Measurements from ENCODE around the gene TCEA2. TPM values are rescaled to one million over a fixed set of nuclear protein-coding genes. Genes with fewer than 3 reads are reported as not detected.
"Not testable (repeated sequence)": the region's sequence is repeated elsewhere in the genome, so short reads cannot be mapped to it uniquely, and the experiment has no call there.

The TCEA2 gene
- total and polyA plus RNA-seq, 2 donors from 2014 or later: 53.8 to 90.9 TPM

- no peak overlapping the region for H3K4me3 ChIP-seq (ENCODE audit: low read length in 3 of 3)
- peaks cover 0 to 4% (median 0%) of the 10 kb centered on the region in 3 donors for H3K4me1 ChIP-seq (ENCODE audit: control insufficient read depth in 2 of 3, insufficient read depth in 2 of 3, low read depth in 1 of 3, low read length in 3 of 3)
- no peaks in the 10 kb centered on the region for H3K9me3 ChIP-seq (ENCODE audit: control insufficient read depth in 2 of 3, insufficient read depth in 1 of 3, low read length in 3 of 3)
These were observed 52.3 kb downstream of the TCEA2 start for GRCh38 chr20:64115171-64115911.

GRCh38 chr20:64116016-64116415, 53.0 kb downstream of the TCEA2 start:
- Histone ChIP-seq H3K4me1 (ENCODE audit: control insufficient read depth in 2 of 3, insufficient read depth in 2 of 3, low read depth in 1 of 3, low read length in 3 of 3) (peaks cover 0 to 6% (median 0%) of the 10 kb centered on the region in 3 donors), H3K9me3 (ENCODE audit: control insufficient read depth in 2 of 3, insufficient read depth in 1 of 3, low read length in 3 of 3) (no peaks in the 10 kb centered on the region), H3K27ac (ENCODE audit: low read depth in 2 of 2, low read length in 2 of 2) (no peak overlapping the region), H3K9ac (ENCODE audit: low read length in 3 of 3) (no peak overlapping the region), H3K4me3 (ENCODE audit: low read length in 3 of 3) (no peak overlapping the region), H3K27me3 (ENCODE audit: control insufficient read depth, insufficient read depth, low read length) (no peaks in the 10 kb centered on the region), H3K36me3 (ENCODE audit: control insufficient read depth in 2 of 3, insufficient read depth in 3 of 3, low read length in 3 of 3) (no peaks in the 10 kb centered on the region)
- intact Hi-C loops (cut with DNase I): no loop called here
- peak in 1 of 5 donors; percentile 69 for DNase-seq
- no peak for FAIRE-seq
- no peak for TF ChIP-seq CTCF (IDR thresholded peaks at IDR 0.05; ENCODE audit: borderline replicate concordance, extremely low read depth, insufficient read depth)

More at GRCh38 chr20:64115171-64115911, 52.3 kb downstream of the TCEA2 start:
- no peaks in the 10 kb centered on the region for H3K27me3 ChIP-seq (ENCODE audit: control insufficient read depth, insufficient read depth, low read length)
- intact Hi-C loops (cut with DNase I): no loop called here
- peak in 1 of 5 donors; percentile 61 for DNase-seq
- no peak for TF ChIP-seq CTCF (IDR thresholded peaks at IDR 0.05; ENCODE audit: borderline replicate concordance, extremely low read depth, insufficient read depth)
- H3K27ac ChIP-seq (ENCODE audit: low read depth in 2 of 2, low read length in 2 of 2): no peak overlapping the region
- no peaks in the 10 kb centered on the region for H3K36me3 ChIP-seq (ENCODE audit: control insufficient read depth in 2 of 3, insufficient read depth in 3 of 3, low read length in 3 of 3)
- H3K9ac ChIP-seq (ENCODE audit: low read length in 3 of 3): no peak overlapping the region
- FAIRE-seq: no peak

- no peaks in the 10 kb centered on the region for H3K27me3 ChIP-seq (ENCODE audit: control insufficient read depth, insufficient read depth, low read length)
- DNase-seq (peak in 1 of 5 donors; percentile 64), FAIRE-seq (no peak)
- no peak for TF ChIP-seq CTCF (IDR thresholded peaks at IDR 0.05; ENCODE audit: borderline replicate concordance, extremely low read depth, insufficient read depth)
- H3K9me3 ChIP-seq (ENCODE audit: control insufficient read depth in 2 of 3, insufficient read depth in 1 of 3, low read length in 3 of 3): no peaks in the 10 kb centered on the region
- intact Hi-C loops (cut with DNase I): no loop called here
- H3K9ac ChIP-seq (ENCODE audit: low read length in 3 of 3): no peak overlapping the region
- no peak overlapping the region for H3K4me3 ChIP-seq (ENCODE audit: low read length in 3 of 3)
- no peak overlapping the region for H3K27ac ChIP-seq (ENCODE audit: low read depth in 2 of 2, low read length in 2 of 2)
- H3K36me3 ChIP-seq (ENCODE audit: control insufficient read depth in 2 of 3, insufficient read depth in 3 of 3, low read length in 3 of 3): no peaks in the 10 kb centered on the region
- peaks cover 0 to 6% (median 0%) of the 10 kb centered on the region in 3 donors for H3K4me1 ChIP-seq (ENCODE audit: control insufficient read depth in 2 of 3, insufficient read depth in 2 of 3, low read depth in 1 of 3, low read length in 3 of 3)
These were observed 53.8 kb downstream of the TCEA2 start for GRCh38 chr20:64116541-64117431.

- H3K9me3 ChIP-seq (ENCODE audit: control insufficient read depth in 2 of 3, insufficient read depth in 1 of 3, low read length in 3 of 3); DNase-seq; H3K4me3 ChIP-seq (ENCODE audit: low read length in 3 of 3); H3K36me3 ChIP-seq (ENCODE audit: control insufficient read depth in 2 of 3, insufficient read depth in 3 of 3, low read length in 3 of 3); H3K4me1 ChIP-seq (ENCODE audit: control insufficient read depth in 2 of 3, insufficient read depth in 2 of 3, low read depth in 1 of 3, low read length in 3 of 3); intact Hi-C loops (cut with DNase I); H3K27me3 ChIP-seq (ENCODE audit: control insufficient read depth, insufficient read depth, low read length); H3K9ac ChIP-seq (ENCODE audit: low read length in 3 of 3); H3K27ac ChIP-seq (ENCODE audit: low read depth in 2 of 2, low read length in 2 of 2); FAIRE-seq: not testable (repeated sequence)
These were observed 54.4 kb downstream of the TCEA2 start for GRCh38 chr20:64117432-64117777.

All from kidney (tissue), 14 donors.